ENCODE data around the gene SYNE3.

- TF ChIP-seq CTCF (IDR thresholded peaks at IDR 0.05) (no peak), POLR2A (IDR thresholded peaks at IDR 0.05) (no peak), POLR2AphosphoS5 (IDR thresholded peaks at IDR 0.05) (no peak)
Observed at GRCh38 chr14:95493503-95493902, 22.9 kb downstream of the SYNE3 start.

Data from breast epithelium (tissue), 3 donors.